ENCODE data around the gene IQCB1. TPM values are rescaled to one million over a fixed set of nuclear protein-coding genes. Genes with fewer than 3 reads are reported as not detected.

The IQCB1 gene
- total RNA-seq, 1 donor from 2014 or later = 89.6 TPM

GRCh38 chr3:121839962-121840361 lies 5.1 kb upstream of the IQCB1 start:
- Mint-ChIP-seq H3K36me3 (peaks cover 2% of the 10 kb centered on the region), H3K27me3 (ENCODE audit: insufficient read depth, low read depth) (no peaks in the 10 kb centered on the region), H3K4me3 (no peak overlapping the region), H3K9me3 (peaks cover 3% of the 10 kb centered on the region), H3K27ac (no peak overlapping the region), H3K4me1 (no peaks in the 10 kb centered on the region)
- Histone ChIP-seq H3K9ac (no peak overlapping the region), H3K27ac (no peak overlapping the region), H3K9me3 (ENCODE audit: low read depth) (no peaks in the 10 kb centered on the region), H2AFZ (replicated peaks) (no peak overlapping the region), H3K4me3 (no peak overlapping the region), H3K4me1 (peaks cover 3% of the 10 kb centered on the region), H3F3A (ENCODE audit: low read depth) (no peaks in the 10 kb centered on the region), H3K36me3 (no peaks in the 10 kb centered on the region), H4K20me1 (ENCODE audit: low read depth) (no peaks in the 10 kb centered on the region), H3K27me3 (peaks cover 20% of the 10 kb centered on the region), H3K79me2 (ENCODE audit: low read depth) (no peaks in the 10 kb centered on the region), H3K4me2 (no peak overlapping the region)
- no peak for TF ChIP-seq CTCF (IDR thresholded peaks at IDR 0.05)
- TF ChIP-seq EZH2phosphoT487 (IDR thresholded peaks at IDR 0.05) = no peak
- no peak for TF ChIP-seq EZH2 (IDR thresholded peaks at IDR 0.05)
- DNase-seq (ENCODE audit: low spot score) = no peak

GRCh38 chr3:121836481-121836880 lies 1.6 kb upstream of the IQCB1 start:
- Histone ChIP-seq H3K4me1 (peaks cover 14% of the 10 kb centered on the region), H3F3A (ENCODE audit: low read depth) (no peaks in the 10 kb centered on the region), H3K27ac (no peak overlapping the region), H2AFZ (replicated peaks) (no peak overlapping the region), H4K20me1 (ENCODE audit: low read depth) (no peaks in the 10 kb centered on the region), H3K36me3 (peaks cover 17% of the 10 kb centered on the region), H3K9ac (no peak overlapping the region), H3K9me3 (ENCODE audit: low read depth) (no peaks in the 10 kb centered on the region), H3K79me2 (ENCODE audit: low read depth) (peaks cover 26% of the 10 kb centered on the region), H3K4me3 (no peak overlapping the region), H3K4me2 (no peak overlapping the region), H3K27me3 (peaks cover 20% of the 10 kb centered on the region)
- Mint-ChIP-seq H3K36me3 (peaks cover 15% of the 10 kb centered on the region), H3K27ac (no peak overlapping the region), H3K27me3 (ENCODE audit: insufficient read depth, low read depth) (no peaks in the 10 kb centered on the region), H3K9me3 (peaks cover 3% of the 10 kb centered on the region), H3K4me1 (peaks cover 13% of the 10 kb centered on the region), H3K4me3 (no peak overlapping the region)
- DNase-seq (ENCODE audit: low spot score) = no peak
- no peak for TF ChIP-seq EZH2phosphoT487 (IDR thresholded peaks at IDR 0.05)
- no peak for TF ChIP-seq CTCF (IDR thresholded peaks at IDR 0.05)
- TF ChIP-seq EZH2 (IDR thresholded peaks at IDR 0.05) = no peak

GRCh38 chr3:121836064-121836463 lies 1.2 kb upstream of the IQCB1 start:
- H3K4me3 Mint-ChIP-seq = peak overlapping the region; percentile 94
- Histone ChIP-seq H3K9me3 (ENCODE audit: low read depth) (no peaks in the 10 kb centered on the region), H4K20me1 (ENCODE audit: low read depth) (no peaks in the 10 kb centered on the region), H3K4me1 (peaks cover 14% of the 10 kb centered on the region), H3K9ac (no peak overlapping the region), H3K27me3 (peaks cover 20% of the 10 kb centered on the region), H3K4me3 (no peak overlapping the region), H3K4me2 (no peak overlapping the region), H3K36me3 (peaks cover 17% of the 10 kb centered on the region), H3F3A (ENCODE audit: low read depth) (no peaks in the 10 kb centered on the region), H3K27ac (no peak overlapping the region), H3K79me2 (ENCODE audit: low read depth) (peaks cover 30% of the 10 kb centered on the region), H2AFZ (replicated peaks) (no peak overlapping the region)
- H3K4me1 Mint-ChIP-seq = peaks cover 13% of the 10 kb centered on the region
- H3K9me3 Mint-ChIP-seq = peaks cover 3% of the 10 kb centered on the region
- H3K27ac Mint-ChIP-seq = no peak overlapping the region
- no peaks in the 10 kb centered on the region for H3K27me3 Mint-ChIP-seq (ENCODE audit: insufficient read depth, low read depth)
- DNase-seq (ENCODE audit: low spot score) = no peak
- TF ChIP-seq CTCF (IDR thresholded peaks at IDR 0.05) = no peak
- TF ChIP-seq EZH2phosphoT487 (IDR thresholded peaks at IDR 0.05) = no peak
- H3K36me3 Mint-ChIP-seq = peaks cover 17% of the 10 kb centered on the region

Measured in neural progenitor cell (in vitro differentiated cells).